ENCODE data around the gene ZNF322.

ZNF322 gene

DNA sequence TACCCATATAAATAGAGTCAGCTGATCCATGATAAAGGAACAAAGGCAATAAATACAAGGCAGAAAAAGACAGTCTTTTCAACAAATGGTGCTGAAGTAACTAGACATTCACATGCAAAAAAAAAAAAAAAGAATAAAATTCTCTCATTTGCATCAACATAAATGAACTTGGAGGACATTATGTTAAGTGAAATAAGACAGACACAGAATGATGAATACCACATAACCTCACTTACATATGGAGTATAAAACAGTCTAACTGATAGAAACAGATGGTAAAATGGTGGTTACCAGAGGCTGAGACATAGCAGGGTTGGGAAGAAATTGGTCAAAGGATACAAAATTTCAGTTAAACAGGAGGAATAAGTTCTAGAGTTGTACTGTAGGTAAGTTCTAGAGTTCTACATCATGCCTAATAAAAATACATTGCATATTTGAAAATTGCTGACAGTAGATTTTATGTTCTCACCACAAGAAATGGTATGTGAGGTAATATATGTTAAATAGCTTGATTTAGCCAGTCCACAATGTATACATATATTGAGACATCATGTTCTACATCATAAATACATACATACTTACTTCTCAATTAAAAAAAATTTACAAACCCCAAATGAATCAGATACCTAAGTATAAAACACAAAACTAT is 8.3 kb downstream of the ZNF322 start:
- H3K9me3 Mint-ChIP-seq, result peaks cover 36% of the 10 kb centered on the region
- H3K36me3 Mint-ChIP-seq (ENCODE audit: low read depth), result peaks cover 55% of the 10 kb centered on the region
- H3K27ac Mint-ChIP-seq, result no peak overlapping the region
- DNase-seq (ENCODE audit: low spot score), result no peak
- H3K4me3 Mint-ChIP-seq, result no peak overlapping the region
- H3K4me1 Mint-ChIP-seq (ENCODE audit: low read depth), result peaks cover 1% of the 10 kb centered on the region
- no peaks in the 10 kb centered on the region for H3K27me3 Mint-ChIP-seq (ENCODE audit: low read depth)

DNA sequence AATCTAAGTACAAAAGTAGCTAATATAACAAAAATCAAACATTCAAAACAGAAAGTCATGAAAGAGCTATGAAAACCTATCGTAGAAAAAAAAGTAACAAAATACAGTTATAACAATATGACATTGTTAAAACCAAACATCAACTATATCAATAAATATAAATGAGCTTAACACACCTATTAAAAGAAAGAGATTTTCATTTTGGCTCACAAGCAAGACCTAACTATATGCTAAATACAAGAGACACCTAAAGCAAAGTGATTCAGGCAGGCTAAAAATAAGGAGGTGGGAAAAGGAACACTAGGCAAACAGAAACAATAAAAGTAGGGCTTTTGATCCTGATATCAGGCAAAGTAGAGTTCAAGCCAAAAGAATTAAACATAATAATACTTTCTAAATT is 13.5 kb downstream of the ZNF322 start:
- H3K36me3 Mint-ChIP-seq (ENCODE audit: low read depth), result peaks cover 68% of the 10 kb centered on the region
- H3K27ac Mint-ChIP-seq, result no peak overlapping the region
- peaks cover 73% of the 10 kb centered on the region for H3K9me3 Mint-ChIP-seq
- H3K4me3 Mint-ChIP-seq, result no peak overlapping the region
- H3K4me1 Mint-ChIP-seq (ENCODE audit: low read depth), result no peaks in the 10 kb centered on the region
- no peak for DNase-seq (ENCODE audit: low spot score)
- no peaks in the 10 kb centered on the region for H3K27me3 Mint-ChIP-seq (ENCODE audit: low read depth)

DNA sequence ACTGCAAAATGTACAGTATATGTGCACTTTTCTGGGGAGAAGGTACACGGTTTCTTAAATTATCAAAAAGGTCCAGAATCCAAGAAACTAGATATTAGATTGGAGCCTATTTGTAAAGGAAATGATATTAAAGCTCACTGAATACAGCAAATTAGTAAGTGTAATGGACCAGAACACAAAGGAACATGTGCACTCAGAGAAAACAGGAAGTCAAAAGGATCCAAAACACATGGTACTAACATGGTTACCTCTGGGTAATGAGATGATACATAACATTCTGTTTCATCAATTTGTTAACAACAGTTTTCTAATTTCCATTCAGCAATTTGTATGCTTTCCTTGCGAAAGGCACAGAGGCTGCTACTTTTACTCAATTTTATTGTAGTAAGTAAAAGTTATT is 18.7 kb downstream of the ZNF322 start:
- Mint-ChIP-seq H3K4me3 (no peak overlapping the region), H3K36me3 (ENCODE audit: low read depth) (peaks cover 68% of the 10 kb centered on the region), H3K4me1 (ENCODE audit: low read depth) (no peaks in the 10 kb centered on the region), H3K27me3 (ENCODE audit: low read depth) (no peaks in the 10 kb centered on the region), H3K27ac (no peak overlapping the region), H3K9me3 (peaks cover 59% of the 10 kb centered on the region)
- DNase-seq (ENCODE audit: low spot score), result no peak

DNA sequence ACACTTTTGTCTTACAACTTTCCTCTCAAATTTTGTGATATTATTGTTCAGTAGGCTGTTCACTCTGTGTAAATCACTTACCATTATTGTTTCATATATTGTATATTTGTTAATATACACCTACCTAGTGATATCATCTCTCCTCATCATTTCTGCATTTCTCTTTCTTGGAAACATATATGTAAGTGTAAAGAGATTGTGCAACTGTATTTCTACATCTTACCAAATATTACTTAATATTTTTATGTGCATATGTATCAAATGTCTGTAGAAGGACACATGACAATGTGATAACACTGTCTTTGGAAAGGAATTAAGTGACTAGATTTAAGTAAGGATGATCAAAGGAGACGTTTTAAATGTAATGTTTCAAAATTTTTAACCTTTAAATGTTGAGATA is 30.2 kb downstream of the ZNF322 start:
- H3K4me3 Mint-ChIP-seq, result no peak overlapping the region
- H3K27me3 Mint-ChIP-seq (ENCODE audit: low read depth), result no peaks in the 10 kb centered on the region
- no peak for DNase-seq (ENCODE audit: low spot score)
- peaks cover 3% of the 10 kb centered on the region for H3K36me3 Mint-ChIP-seq (ENCODE audit: low read depth)
- H3K9me3 Mint-ChIP-seq, result peaks cover 25% of the 10 kb centered on the region
- no peak overlapping the region for H3K27ac Mint-ChIP-seq
- no peaks in the 10 kb centered on the region for H3K4me1 Mint-ChIP-seq (ENCODE audit: low read depth)

DNA sequence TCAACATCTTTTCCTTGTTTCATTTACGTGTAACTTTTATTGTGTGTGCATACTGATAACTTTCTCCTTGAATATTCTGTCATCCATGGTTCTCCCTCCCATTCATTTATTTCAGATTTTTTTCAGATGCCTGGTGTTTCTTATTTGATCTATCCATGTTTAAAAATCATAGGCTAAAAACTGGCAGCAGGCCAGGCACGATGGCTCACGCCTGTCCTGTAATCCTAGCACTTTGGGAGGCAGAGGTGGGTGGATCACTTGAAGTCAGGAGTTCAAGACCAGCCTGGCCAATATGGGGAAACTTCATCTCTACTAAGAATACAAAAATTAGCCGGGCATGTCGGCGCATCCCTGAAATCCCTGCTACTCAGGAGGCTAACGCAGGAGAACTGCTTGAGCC is 31.7 kb downstream of the ZNF322 start:
- Mint-ChIP-seq H3K36me3 (ENCODE audit: low read depth) (no peaks in the 10 kb centered on the region), H3K27ac (no peak overlapping the region), H3K4me3 (no peak overlapping the region), H3K27me3 (ENCODE audit: low read depth) (no peaks in the 10 kb centered on the region), H3K4me1 (ENCODE audit: low read depth) (no peaks in the 10 kb centered on the region), H3K9me3 (peaks cover 25% of the 10 kb centered on the region)
- no peak for DNase-seq (ENCODE audit: low spot score)

DNA sequence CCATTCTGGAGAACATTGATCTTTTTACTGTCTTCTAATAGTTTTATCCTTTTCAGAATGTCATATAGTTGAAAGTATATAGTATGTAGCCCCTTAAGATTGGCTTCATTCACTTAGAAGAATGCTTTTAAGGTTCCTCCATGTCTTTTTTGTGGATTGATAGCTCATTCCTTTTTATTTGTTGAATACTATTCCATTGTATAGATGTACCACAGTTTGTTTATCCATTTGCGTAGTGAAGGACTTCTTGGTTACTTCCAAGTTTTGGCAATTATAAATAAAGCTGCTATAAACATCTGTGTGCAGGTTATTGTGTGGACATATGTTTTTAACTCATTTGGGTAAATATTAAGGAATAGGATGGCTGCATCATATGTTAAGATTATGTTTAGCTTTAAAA is 35.0 kb downstream of the ZNF322 start:
- Mint-ChIP-seq H3K36me3 (ENCODE audit: low read depth) (no peaks in the 10 kb centered on the region), H3K27ac (no peak overlapping the region), H3K27me3 (ENCODE audit: low read depth) (no peaks in the 10 kb centered on the region)

DNA sequence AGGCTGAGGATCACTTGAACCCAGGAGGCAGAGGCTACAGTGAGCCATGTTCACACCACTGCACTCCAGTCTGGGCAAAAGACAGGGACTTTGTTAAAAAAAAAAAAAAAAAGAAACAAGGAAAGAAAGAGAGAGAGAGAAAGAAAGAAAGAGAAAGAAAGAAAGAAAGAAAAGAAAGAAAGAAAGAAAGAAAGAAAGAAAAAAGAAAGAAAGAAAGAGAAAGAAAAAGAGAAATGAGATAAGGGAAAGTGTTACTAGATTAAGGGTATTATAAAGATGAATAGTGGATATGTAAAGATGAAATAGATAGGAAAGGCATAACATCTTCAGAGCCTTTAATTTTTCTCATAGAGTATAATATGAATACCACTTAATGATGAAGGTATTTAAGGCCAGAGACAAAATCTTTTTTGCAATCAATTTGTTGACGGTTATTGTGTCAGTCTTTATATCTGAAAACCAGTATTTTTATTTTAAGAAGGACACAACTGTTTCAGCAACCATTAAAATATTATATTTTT is 36.1 kb downstream of the ZNF322 start:
- H3K4me1 Mint-ChIP-seq (ENCODE audit: low read depth), result no peaks in the 10 kb centered on the region
- H3K4me3 Mint-ChIP-seq, result no peak overlapping the region
- no peaks in the 10 kb centered on the region for H3K36me3 Mint-ChIP-seq (ENCODE audit: low read depth)
- DNase-seq (ENCODE audit: low spot score), result no peak
- H3K27me3 Mint-ChIP-seq (ENCODE audit: low read depth), result no peaks in the 10 kb centered on the region
- no peak overlapping the region for H3K27ac Mint-ChIP-seq
- H3K9me3 Mint-ChIP-seq, result peaks cover 18% of the 10 kb centered on the region

More for the DNA sequence above, 35.0 kb downstream of the ZNF322 start:
- H3K4me1 Mint-ChIP-seq (ENCODE audit: low read depth), result no peaks in the 10 kb centered on the region
- no peak overlapping the region for H3K4me3 Mint-ChIP-seq
- H3K9me3 Mint-ChIP-seq, result peaks cover 20% of the 10 kb centered on the region
- DNase-seq (ENCODE audit: low spot score), result no peak

DNA sequence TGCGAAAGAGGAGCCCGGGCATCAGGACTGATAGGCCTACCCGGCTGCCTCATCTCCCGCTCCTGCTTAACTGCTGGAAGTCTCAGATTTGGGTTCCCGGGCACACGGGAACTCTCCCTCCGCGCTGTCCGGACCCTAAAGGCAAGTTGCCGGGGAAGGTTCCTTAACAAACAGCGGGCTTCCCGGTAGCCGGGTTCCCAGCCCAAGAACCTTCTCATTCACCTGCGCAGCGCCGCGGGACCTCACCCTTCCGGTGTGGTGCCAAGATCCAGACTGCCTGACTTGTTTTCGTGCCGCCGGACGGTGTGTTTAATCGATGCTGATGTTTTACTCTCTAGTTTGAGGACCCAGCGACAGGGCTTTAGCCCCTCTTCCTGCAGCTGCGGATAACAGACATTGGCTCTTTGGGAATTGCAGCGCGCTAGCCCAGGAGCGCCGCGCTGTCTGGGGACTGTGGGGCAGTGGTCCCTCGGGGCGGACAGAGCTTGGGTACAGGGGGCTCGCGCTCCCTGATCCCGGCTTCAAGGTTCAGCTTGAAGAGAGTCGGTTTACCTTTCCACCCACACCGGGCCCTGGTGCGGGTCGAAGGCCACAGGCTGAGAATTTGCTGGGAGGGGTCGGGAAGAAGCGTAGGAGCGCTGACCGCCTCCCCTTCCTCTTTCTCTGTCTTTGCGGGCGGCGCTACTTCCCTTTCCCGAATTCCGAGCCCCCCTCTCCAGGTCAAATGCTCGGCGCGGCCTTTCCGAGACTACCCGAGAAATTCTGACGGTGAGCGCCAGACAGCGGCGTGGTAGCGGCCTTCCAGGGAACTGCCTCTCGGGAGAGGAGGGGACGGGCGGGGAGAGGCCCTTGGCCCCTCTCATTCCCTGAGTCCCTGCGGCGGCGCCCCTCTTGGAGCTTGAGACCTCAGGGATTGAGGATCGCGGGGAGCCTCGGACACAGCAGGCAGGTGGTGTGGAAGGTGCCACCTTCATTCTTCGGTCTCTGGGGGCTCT is 45.6 kb downstream of the ZNF322 start:
- H3K9me3 Mint-ChIP-seq, result no peaks in the 10 kb centered on the region
- H3K27me3 Mint-ChIP-seq (ENCODE audit: low read depth), result peaks cover 53% of the 10 kb centered on the region
- no peak for DNase-seq (ENCODE audit: low spot score)

DNA sequence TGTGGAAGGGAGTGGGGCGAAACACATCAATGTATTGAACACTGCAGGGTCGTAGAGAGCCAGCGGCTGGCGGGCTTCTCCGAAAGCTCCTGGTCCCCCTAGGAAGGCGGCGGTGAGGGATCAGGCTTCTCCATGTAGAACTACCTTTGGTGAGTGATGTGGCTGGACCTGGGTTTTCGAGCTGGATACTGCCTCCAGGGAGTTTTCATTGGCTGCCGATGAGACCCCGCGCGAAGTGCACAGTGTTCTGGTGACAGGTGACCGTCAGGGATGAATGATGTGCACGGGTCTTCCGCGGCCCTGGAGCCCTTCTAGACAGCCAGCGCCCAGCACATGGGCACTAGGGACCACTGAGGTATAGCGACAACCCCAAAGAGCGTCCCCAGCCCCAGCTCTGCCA is 46.3 kb downstream of the ZNF322 start:
- no peak for DNase-seq (ENCODE audit: low spot score)
- Mint-ChIP-seq H3K9me3 (no peaks in the 10 kb centered on the region), H3K4me3 (peak overlapping the region; percentile 56), H3K36me3 (ENCODE audit: low read depth) (no peaks in the 10 kb centered on the region), H3K4me1 (ENCODE audit: low read depth) (peaks cover 2% of the 10 kb centered on the region), H3K27me3 (ENCODE audit: low read depth) (peaks cover 53% of the 10 kb centered on the region), H3K27ac (no peak overlapping the region)

More for the DNA sequence above, 45.6 kb downstream of the ZNF322 start:
- Mint-ChIP-seq H3K27ac (no peak overlapping the region), H3K4me3 (peak overlapping the region; percentile 56), H3K4me1 (ENCODE audit: low read depth) (peaks cover 2% of the 10 kb centered on the region), H3K36me3 (ENCODE audit: low read depth) (no peaks in the 10 kb centered on the region)

DNA sequence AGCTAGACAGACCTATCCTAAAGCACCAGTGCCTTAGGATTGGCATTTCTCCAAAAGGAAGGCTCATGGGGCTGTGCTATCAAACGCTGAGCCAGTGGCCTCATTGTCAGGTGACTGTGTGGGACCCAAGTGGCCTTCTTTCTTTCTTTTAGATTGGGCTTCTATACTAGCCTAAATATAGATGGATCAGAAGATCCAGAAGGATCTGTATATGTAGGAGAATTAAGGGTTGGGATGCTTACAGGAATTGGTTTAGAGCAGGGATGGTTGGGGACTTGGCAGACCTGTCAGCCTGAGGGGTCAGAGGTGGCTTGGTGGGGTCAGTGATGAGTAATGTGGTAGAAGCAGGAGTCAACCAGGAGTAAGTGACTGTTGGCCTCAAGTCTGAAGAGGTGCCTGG is 47.9 kb downstream of the ZNF322 start:
- H3K9me3 Mint-ChIP-seq, result no peaks in the 10 kb centered on the region
- H3K4me1 Mint-ChIP-seq (ENCODE audit: low read depth), result peaks cover 11% of the 10 kb centered on the region
- H3K36me3 Mint-ChIP-seq (ENCODE audit: low read depth), result no peaks in the 10 kb centered on the region
- no peak overlapping the region for H3K4me3 Mint-ChIP-seq
- DNase-seq (ENCODE audit: low spot score), result no peak
- H3K27ac Mint-ChIP-seq, result no peak overlapping the region
- peaks cover 53% of the 10 kb centered on the region for H3K27me3 Mint-ChIP-seq (ENCODE audit: low read depth)

DNA sequence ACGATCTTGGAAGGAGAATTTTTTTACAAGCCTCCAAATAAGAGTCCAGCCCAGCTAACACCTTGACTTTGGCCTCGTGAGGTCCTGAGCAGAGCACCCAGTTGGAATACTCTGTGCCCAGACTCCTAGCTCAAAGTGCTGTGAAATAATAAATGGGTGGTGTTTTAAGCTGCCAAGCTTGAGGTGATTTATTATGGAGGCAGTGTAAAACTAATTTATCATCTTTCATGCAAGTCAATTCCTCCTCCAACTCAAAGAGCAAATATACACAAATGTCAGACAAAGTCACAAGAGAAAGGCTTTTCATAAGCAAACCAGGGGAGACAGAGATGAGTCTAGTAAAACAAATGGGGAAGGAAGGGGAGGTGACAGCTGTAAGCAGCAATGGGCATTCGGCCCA is 50.1 kb downstream of the ZNF322 start:
- H3K9me3 Mint-ChIP-seq, result no peaks in the 10 kb centered on the region
- H3K4me3 Mint-ChIP-seq, result no peak overlapping the region
- peaks cover 45% of the 10 kb centered on the region for H3K27me3 Mint-ChIP-seq (ENCODE audit: low read depth)
- no peak for DNase-seq (ENCODE audit: low spot score)
- H3K27ac Mint-ChIP-seq, result no peak overlapping the region
- no peaks in the 10 kb centered on the region for H3K36me3 Mint-ChIP-seq (ENCODE audit: low read depth)
- peaks cover 11% of the 10 kb centered on the region for H3K4me1 Mint-ChIP-seq (ENCODE audit: low read depth)

DNA sequence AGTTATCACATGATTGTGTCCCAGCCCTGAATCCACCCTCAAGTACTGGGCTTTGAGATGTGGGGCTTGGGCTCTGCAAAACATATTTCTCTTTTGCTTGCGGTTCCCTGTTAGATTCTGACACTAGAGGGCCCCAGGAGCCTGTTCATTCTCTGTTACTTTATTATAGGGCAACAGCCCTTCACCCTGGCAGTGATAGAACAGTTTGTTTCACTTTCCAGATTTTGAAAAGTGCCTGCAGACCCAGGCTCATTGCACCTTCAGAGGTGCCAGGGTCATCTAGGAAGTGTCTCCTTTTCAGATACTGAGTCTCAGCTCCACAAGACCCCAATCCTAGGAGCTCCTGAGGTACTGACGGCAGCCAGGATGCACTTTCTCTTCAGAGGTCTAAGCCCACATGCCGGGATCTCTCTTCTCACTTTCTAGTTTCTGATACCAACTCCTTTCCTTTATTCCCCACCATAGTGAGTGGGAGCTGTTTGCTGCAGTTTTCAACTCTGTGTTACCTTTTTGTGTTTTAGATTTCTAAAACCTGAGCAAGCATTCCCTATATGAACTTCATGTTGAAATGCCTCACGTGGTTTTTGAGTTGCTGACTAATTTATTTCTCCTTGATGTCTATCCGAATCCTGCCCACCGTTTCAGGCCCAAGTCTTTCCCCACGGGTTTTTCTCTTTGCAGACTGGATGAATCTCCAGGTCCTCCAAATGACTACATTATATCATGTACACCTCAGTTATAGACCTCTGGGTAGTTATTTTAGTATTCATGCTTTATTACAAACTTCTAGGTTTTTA is 51.9 kb downstream of the ZNF322 start:
- H3K9me3 Mint-ChIP-seq, result no peaks in the 10 kb centered on the region
- peaks cover 26% of the 10 kb centered on the region for H3K27me3 Mint-ChIP-seq (ENCODE audit: low read depth)
- H3K27ac Mint-ChIP-seq, result no peak overlapping the region
- peaks cover 9% of the 10 kb centered on the region for H3K4me1 Mint-ChIP-seq (ENCODE audit: low read depth)
- no peaks in the 10 kb centered on the region for H3K36me3 Mint-ChIP-seq (ENCODE audit: low read depth)
- peak overlapping the region; percentile 54 for H3K4me3 Mint-ChIP-seq
- DNase-seq (ENCODE audit: low spot score), result peak; percentile 49

DNA sequence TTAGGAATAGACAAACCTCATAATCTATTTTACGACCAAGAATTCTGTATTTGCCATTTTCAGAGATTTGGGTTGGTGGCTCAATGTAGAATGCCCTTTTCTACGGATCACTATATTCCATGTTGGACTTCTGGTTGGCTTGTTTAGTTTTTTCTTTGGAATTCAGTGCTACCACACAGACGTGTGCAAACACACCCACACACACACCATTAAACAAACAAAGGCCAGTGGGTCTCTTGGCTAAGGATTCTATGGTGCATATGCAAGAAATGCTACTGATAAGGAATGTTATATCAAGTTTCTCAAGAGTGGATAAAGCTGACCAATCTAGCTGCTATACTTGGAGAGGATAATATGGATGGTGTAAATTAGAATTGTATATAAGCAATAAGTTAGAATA is 54.7 kb downstream of the ZNF322 start:
- H3K27ac Mint-ChIP-seq, result no peak overlapping the region
- peaks cover 11% of the 10 kb centered on the region for H3K4me1 Mint-ChIP-seq (ENCODE audit: low read depth)
- DNase-seq (ENCODE audit: low spot score), result no peak
- H3K9me3 Mint-ChIP-seq, result no peaks in the 10 kb centered on the region
- H3K4me3 Mint-ChIP-seq, result no peak overlapping the region
- peaks cover 6% of the 10 kb centered on the region for H3K27me3 Mint-ChIP-seq (ENCODE audit: low read depth)
- peaks cover 4% of the 10 kb centered on the region for H3K36me3 Mint-ChIP-seq (ENCODE audit: low read depth)
